Measurements from ENCODE around the gene NOVA2. TPM values are rescaled to one million over a fixed set of nuclear protein-coding genes. Genes with fewer than 3 reads are reported as not detected.

NOVA2 gene
- total RNA-seq, 1 experiment from 2014 or later: not detected

DNA sequence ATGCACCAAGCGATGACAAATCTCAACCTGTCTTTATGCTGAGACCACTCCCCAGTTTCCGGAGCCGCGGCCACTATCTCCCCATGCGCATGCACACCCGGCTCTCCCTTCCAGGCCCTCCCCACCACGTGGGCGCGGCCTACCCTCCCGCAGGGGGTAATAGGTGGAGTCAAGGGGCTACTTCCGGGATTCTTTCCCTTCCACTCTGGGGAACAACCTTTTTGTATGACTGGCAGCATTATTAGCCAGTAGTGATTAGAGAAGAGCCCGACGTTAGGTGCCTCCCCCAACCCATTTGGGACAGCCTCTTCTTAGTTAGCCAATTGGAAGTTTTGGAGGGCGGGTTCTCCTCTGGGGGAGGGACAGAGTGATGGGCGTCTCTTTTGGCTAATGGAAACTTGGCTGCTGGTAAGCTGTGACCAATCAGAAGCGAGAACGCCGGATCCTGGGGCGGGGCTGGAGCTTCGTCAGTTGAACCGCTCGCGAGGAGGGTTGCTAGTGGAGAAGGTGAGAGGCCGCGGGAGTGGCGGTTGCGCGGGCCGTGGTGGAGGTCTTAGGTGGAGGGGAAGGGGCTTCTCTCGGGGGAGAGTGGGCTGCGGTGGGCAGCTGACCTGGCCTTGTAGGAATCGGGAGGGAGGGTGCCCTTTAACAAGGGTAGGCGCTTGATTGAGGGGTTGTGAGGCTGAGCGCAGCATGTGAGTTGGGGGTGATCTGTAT is 21.5 kb upstream of the NOVA2 start, which contains the start of gene CCDC61:
Gene CCDC61, plus strand, starts transcription at position 470 of the 717 bp plus-strand sequence. CDS start 7,552 bp downstream, outside the sequence.
- H3K9me3 ChIP-seq (ENCODE audit: low read length): no peaks in the 10 kb centered on the region
- BruUV-seq (replicated peaks): no TSS peak
- ChIA-PET POLR2A (ENCODE audit: unreplicated experiment) (interaction anchor here (0.6 kb wide), 2 partner anchors 79 to 92 kb away, joined by 4 to 12 read pairs; no protein-coding TSS in a partner anchor), CTCF (interaction anchor here (0.7 kb wide), 1 partner anchor 14 kb away, joined by 3 read pairs; no protein-coding TSS in a partner anchor)
- no peaks in the 10 kb centered on the region; the same call in 1 of the 2 replicates for H3K4me1 ChIP-seq (ENCODE audit: insufficient read depth, low read length)
- no peaks in the 10 kb centered on the region for H3F3A ChIP-seq (ENCODE audit: low read length, unreplicated experiment)
- H2AFZ ChIP-seq (ENCODE audit: low read length): peak within 1 kb of the TSS; percentile 97
- intact Hi-C loops (cut with micrococcal nuclease): loop anchor here (10.0 kb wide), 1 partner anchor 70 kb away; no protein-coding TSS in a partner anchor
- no peaks in the 10 kb centered on the region for H3K9me2 ChIP-seq (replicated peaks; ENCODE audit: low read length)
- no peaks in the 10 kb centered on the region for H3K36me3 ChIP-seq (ENCODE audit: low read depth, low read length)
- peak within 1 kb of the TSS; percentile 95 for H3K4me3 ChIP-seq (ENCODE audit: low read length)
- H3K27me3 ChIP-seq (ENCODE audit: low read length): no peaks in the 10 kb centered on the region
- no peak within 1 kb of the TSS for H3K27ac ChIP-seq (ENCODE audit: low read length)
- no peaks in the 10 kb centered on the region for H4K20me1 ChIP-seq (ENCODE audit: low read length)
- DNase-seq: peak; percentile 99
- TF ChIP-seq, protein P1, sequence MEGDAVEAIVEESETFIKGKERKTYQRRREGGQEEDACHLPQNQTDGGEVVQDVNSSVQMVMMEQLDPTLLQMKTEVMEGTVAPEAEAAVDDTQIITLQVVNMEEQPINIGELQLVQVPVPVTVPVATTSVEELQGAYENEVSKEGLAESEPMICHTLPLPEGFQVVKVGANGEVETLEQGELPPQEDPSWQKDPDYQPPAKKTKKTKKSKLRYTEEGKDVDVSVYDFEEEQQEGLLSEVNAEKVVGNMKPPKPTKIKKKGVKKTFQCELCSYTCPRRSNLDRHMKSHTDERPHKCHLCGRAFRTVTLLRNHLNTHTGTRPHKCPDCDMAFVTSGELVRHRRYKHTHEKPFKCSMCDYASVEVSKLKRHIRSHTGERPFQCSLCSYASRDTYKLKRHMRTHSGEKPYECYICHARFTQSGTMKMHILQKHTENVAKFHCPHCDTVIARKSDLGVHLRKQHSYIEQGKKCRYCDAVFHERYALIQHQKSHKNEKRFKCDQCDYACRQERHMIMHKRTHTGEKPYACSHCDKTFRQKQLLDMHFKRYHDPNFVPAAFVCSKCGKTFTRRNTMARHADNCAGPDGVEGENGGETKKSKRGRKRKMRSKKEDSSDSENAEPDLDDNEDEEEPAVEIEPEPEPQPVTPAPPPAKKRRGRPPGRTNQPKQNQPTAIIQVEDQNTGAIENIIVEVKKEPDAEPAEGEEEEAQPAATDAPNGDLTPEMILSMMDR (conservative IDR thresholded peaks at IDR 0.05; ENCODE audit: low read depth, low read length): no peak
- TF ChIP-seq EZH2 (IDR thresholded peaks at IDR 0.05; ENCODE audit: low read length, unreplicated experiment): no peak
- no peak for TF ChIP-seq EZH2phosphoT487 (IDR thresholded peaks at IDR 0.05; ENCODE audit: borderline replicate concordance, low read length)
- peak within 1 kb of the TSS; percentile 91 for H3K9ac ChIP-seq (ENCODE audit: low read length)
- H3K79me2 ChIP-seq (ENCODE audit: low read length): peaks cover 10% of the 10 kb centered on the region; the same call in 1 of the 2 replicates
- ATAC-seq: peak; percentile 97
- peak within 1 kb of the TSS; percentile 85 for H3K4me2 ChIP-seq (ENCODE audit: low read length)

DNA sequence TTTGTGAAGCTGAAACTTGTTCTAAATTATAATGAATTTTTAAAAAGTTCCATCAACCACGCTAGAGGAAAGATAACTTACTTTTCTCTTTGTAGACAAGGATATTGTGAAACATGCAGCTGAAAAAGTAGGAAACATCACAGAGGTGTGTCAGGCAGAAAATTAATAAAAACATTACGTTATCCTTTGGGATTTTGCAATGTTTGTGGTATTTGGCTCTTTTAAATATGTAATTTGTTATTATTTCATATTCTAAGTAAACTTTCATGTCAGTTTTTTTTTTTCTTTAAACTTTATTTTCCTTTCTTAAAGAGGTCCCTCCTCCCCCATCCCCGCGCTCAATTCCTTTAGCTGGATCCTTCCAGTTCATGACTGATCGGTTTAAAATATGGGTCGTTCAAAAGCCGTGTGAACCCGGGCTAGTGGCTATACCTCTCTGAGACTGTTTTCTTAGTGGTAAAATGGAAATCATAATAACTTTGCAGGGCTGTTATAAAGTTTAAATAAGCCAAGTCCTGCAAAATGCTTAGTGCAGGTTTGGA is 20.9 kb upstream of the NOVA2 start:
- BruUV-seq (replicated peaks): TSS peak; percentile 44
- no peaks in the 10 kb centered on the region for H3F3A ChIP-seq (ENCODE audit: low read length, unreplicated experiment)
- POLR2A ChIA-PET (ENCODE audit: unreplicated experiment): interaction anchor here (0.6 kb wide), 3 partner anchors 11 to 91 kb away, joined by 3 to 12 read pairs (median 4); no protein-coding TSS in a partner anchor
- peak overlapping the region; percentile 97 for H2AFZ ChIP-seq (ENCODE audit: low read length)
- CTCF ChIA-PET: interaction anchor here (0.5 kb wide), 1 partner anchor 25 kb away, joined by 6 read pairs; no protein-coding TSS in a partner anchor
- intact Hi-C loops (cut with micrococcal nuclease): loop anchor here (10.0 kb wide), 1 partner anchor 70 kb away; no protein-coding TSS in a partner anchor
- TF ChIP-seq, protein P1 (conservative IDR thresholded peaks at IDR 0.05; ENCODE audit: low read depth, low read length): no peak
- TF ChIP-seq EZH2 (IDR thresholded peaks at IDR 0.05; ENCODE audit: low read length, unreplicated experiment) (no peak), EZH2phosphoT487 (IDR thresholded peaks at IDR 0.05; ENCODE audit: borderline replicate concordance, low read length) (no peak)
- no peak for DNase-seq
- peak overlapping the region; percentile 53 for H3K9ac ChIP-seq (ENCODE audit: low read length)
- H3K36me3 ChIP-seq (ENCODE audit: low read depth, low read length): no peaks in the 10 kb centered on the region
- H3K79me2 ChIP-seq (ENCODE audit: low read length): peaks cover 10% of the 10 kb centered on the region; the same call in 1 of the 2 replicates
- H3K4me3 ChIP-seq (ENCODE audit: low read length): peak overlapping the region; percentile 75
- H3K27ac ChIP-seq (ENCODE audit: low read length): no peak overlapping the region
- no peaks in the 10 kb centered on the region for H3K27me3 ChIP-seq (ENCODE audit: low read length)
- peak; percentile 30 for ATAC-seq
- no peaks in the 10 kb centered on the region for H4K20me1 ChIP-seq (ENCODE audit: low read length)
- no peaks in the 10 kb centered on the region; the same call in 1 of the 2 replicates for H3K4me1 ChIP-seq (ENCODE audit: insufficient read depth, low read length)
- H3K9me3 ChIP-seq (ENCODE audit: low read length): no peaks in the 10 kb centered on the region
- H3K4me2 ChIP-seq (ENCODE audit: low read length): peak overlapping the region; percentile 83
- H3K9me2 ChIP-seq (replicated peaks; ENCODE audit: low read length): no peaks in the 10 kb centered on the region
